Left lung (tissue), 10 donors: ENCODE data around the gene ILDR2. TPM values are rescaled to one million over a fixed set of nuclear protein-coding genes. Genes with fewer than 3 reads are reported as not detected.

ENCODE experiments used
- ATAC-seq: fragments of 200-7000 bp; cut with Tn5 transposase; one replicate; pipeline ENCODE4 v1.9.1; 2020; ENCODE audit warnings: moderate library complexity
- DNase-seq, 4 donors: peaks; one replicate each; pipeline ENCODE4 v3.0.0-alpha.2; 2013 to 2020
- H3K27ac ChIP-seq, 2 donors: fragments of 200-600 bp; sonication (generic) in 1 of 2; one replicate each; pipeline versions ENCODE4 v1.5.0 to v1.8.0; 2020 to 2021
- H3K27me3 ChIP-seq, 2 donors: fragments of 200-600 bp; sonication (generic) in 1 of 2; one replicate each; pipeline versions ENCODE4 v1.5.0 to v1.8.0; 2020 to 2021
- H3K36me3 ChIP-seq, 2 donors: fragments of 200-600 bp; sonication (generic) in 1 of 2; one replicate each; pipeline versions ENCODE4 v1.5.0 to v1.8.0; 2020 to 2021
- H3K4me1 ChIP-seq, 2 donors: fragments of 200-600 bp; one replicate each; pipeline ENCODE4 v1.8.0; 2021
- H3K4me3 ChIP-seq, 2 donors: fragments of 200-600 bp; sonication (generic) in 1 of 2; one replicate each; pipeline versions ENCODE4 v1.5.0 to v1.8.0; 2020 to 2021; ENCODE audit warnings: mild to moderate bottlenecking in 1 of 2
- H3K9me3 ChIP-seq, 2 donors: fragments of 200-600 bp; sonication (generic) in 1 of 2; one replicate each; pipeline versions ENCODE4 v1.5.0 to v1.8.0; 2020 to 2021
- CTCF ChIP-seq, 2 donors: fragments of 200-600 bp; sonication (generic) in 1 of 2; IDR thresholded peaks; one replicate each; pipeline versions ENCODE4 v1.5.0 to v1.8.0; 2021; ENCODE audit warnings: antibody characterized with exemption in 2 of 2
- intact Hi-C, 2 donors: fragments of 100-400 bp; cut with DNase I; formaldehyde crosslinking; loops; one replicate each; pipeline versions ENCODE4 v1.11.2 to v1.14.2; 2022
- polyA plus RNA-seq, 6 donors: library from polyadenylated mRNA; unstranded; fragments of 120-200 nt; gene quantifications; one replicate each; pipeline ENCODE4 v1.2.1, GENCODE V29; 2013; ENCODE audit not compliant: insufficient read length in 6 of 6
- total RNA-seq, 2 donors: library from RNA; stranded (reverse); fragmentation: NEBNext Ultra II Directional; extraction: Animal tissue kit (Norgen Biotek cat#: 25700); gene quantifications; one replicate each; pipeline ENCODE4 v1.2.1, GENCODE V29; 2021
- donor health status: DM: no; HTN: yes; CAD: no.
- donor health status: DM: no; HTN: no; CAD: no.

The ILDR2 gene
- total and polyA plus RNA-seq, 8 donors = 0.36 to 2.1 (median 0.64) TPM

GRCh38 chr1:166937329-166937728 lies 38.0 kb downstream of the ILDR2 start:
- Histone ChIP-seq H3K4me3 (no peak overlapping the region), H3K27me3 (no peaks in the 10 kb centered on the region), H3K36me3 (no peaks in the 10 kb centered on the region), H3K27ac (no peak overlapping the region), H3K4me1 (no peaks in the 10 kb centered on the region), H3K9me3 (no peaks in the 10 kb centered on the region)
- DNase-seq (no peak), ATAC-seq (no peak)
- intact Hi-C loops = no loop called here
- no peak for TF ChIP-seq CTCF (IDR thresholded peaks at IDR 0.05)

DNA sequence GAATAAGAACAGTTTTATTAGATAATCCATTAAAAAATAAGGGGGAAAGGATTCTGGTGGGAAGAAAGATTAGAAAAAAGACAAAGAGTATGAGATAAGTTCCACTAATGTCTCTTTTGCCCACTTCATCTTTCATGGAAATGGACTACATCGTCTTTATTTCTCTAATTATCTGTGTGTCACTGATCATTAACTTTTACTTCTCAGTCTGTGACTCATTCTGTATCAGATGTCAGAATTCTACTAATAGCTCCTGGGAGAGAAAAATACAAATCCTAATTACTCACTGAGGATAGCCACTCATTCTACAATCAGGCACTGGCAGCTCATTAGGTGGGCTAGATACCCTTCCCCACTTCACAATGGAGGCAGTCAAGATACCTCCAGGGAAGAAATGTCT lies 41.7 kb downstream of the ILDR2 start:
- H3K36me3 ChIP-seq = no peaks in the 10 kb centered on the region
- no peaks in the 10 kb centered on the region for H3K4me1 ChIP-seq
- H3K27me3 ChIP-seq = no peaks in the 10 kb centered on the region
- DNase-seq (no peak), ATAC-seq (no peak)
- no peak for TF ChIP-seq CTCF (IDR thresholded peaks at IDR 0.05)
- intact Hi-C loops = no loop called here
- H3K4me3 ChIP-seq = no peak overlapping the region
- H3K27ac ChIP-seq = no peak overlapping the region
- no peaks in the 10 kb centered on the region for H3K9me3 ChIP-seq

DNA sequence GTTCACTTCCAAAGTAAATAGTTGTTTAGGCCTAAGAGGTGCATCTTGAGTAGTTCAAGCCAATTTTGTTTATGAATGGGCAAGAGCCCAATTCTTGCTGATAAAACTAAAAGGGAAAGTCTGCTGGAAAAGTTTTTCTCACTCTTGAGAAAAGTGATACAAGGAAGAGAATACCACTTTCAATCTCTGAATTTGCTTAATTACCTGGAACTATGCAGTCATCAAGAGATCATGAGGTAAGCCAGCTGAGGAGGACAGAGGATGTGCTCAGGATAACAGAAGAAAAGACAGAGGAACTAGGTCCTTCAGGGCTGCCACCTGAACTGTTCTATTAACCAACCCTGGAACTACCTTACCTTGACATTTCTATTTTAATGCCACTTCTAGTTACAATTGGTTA lies 42.2 kb downstream of the ILDR2 start:
- no peaks in the 10 kb centered on the region for H3K4me1 ChIP-seq
- H3K36me3 ChIP-seq = no peaks in the 10 kb centered on the region
- intact Hi-C loops = no loop called here
- DNase-seq (no peak), ATAC-seq (no peak)
- TF ChIP-seq CTCF (IDR thresholded peaks at IDR 0.05) = no peak
- H3K27ac ChIP-seq = no peak overlapping the region
- H3K27me3 ChIP-seq = no peaks in the 10 kb centered on the region
- no peaks in the 10 kb centered on the region for H3K9me3 ChIP-seq
- no peak overlapping the region for H3K4me3 ChIP-seq

GRCh38 chr1:166929911-166930310 lies 45.4 kb downstream of the ILDR2 start:
- intact Hi-C loops = loop anchor here in 1 of 2 donors (10.0 kb wide), 1 partner anchor 55 kb away; the partner anchor contains the start of gene MAEL
- H3K4me1 ChIP-seq = no peaks in the 10 kb centered on the region
- no peak for ATAC-seq
- H3K27ac ChIP-seq = no peak overlapping the region
- H3K9me3 ChIP-seq = no peaks in the 10 kb centered on the region
- DNase-seq = no peak
- no peaks in the 10 kb centered on the region for H3K27me3 ChIP-seq
- no peak for TF ChIP-seq CTCF (IDR thresholded peaks at IDR 0.05)
- no peak overlapping the region for H3K4me3 ChIP-seq
- H3K36me3 ChIP-seq = no peaks in the 10 kb centered on the region

DNA sequence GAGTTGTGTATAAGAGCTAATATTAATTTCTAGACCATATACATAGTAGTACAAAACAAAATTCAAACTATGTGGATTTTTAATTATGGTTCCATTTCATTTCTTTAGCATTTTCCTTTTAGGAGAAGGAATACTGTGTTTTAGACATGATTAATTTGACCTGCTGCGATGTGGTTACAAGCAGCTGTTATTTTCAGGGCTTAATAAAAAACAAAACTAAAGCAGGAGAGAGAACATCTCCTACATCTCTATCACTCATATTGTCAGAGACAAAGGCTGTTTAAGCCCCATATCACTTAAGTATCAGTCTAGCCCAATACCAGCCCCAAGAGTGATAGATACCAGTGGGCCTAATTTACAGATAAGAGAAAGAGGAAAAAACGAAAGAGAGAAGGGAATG lies 47.6 kb downstream of the ILDR2 start:
- ATAC-seq (no peak), DNase-seq (no peak)
- Histone ChIP-seq H3K4me1 (no peaks in the 10 kb centered on the region), H3K9me3 (no peaks in the 10 kb centered on the region), H3K36me3 (no peaks in the 10 kb centered on the region), H3K27me3 (peaks cover 0 to 1% of the 10 kb centered on the region in 2 donors), H3K27ac (no peak overlapping the region), H3K4me3 (no peak overlapping the region)
- intact Hi-C loops = loop anchor here in 1 of 2 donors (10.0 kb wide), 1 partner anchor 57 kb away; the partner anchor contains the start of gene MAEL
- no peak for TF ChIP-seq CTCF (IDR thresholded peaks at IDR 0.05)
